ENCODE data around the gene HERPUD1. TPM values are rescaled to one million over a fixed set of nuclear protein-coding genes. Genes with fewer than 3 reads are reported as not detected.

Gene HERPUD1
- total and polyA plus RNA-seq, 2 of the 13 experiments (the other 11 are each of a cell fraction or from before 2014, with no cell fraction given): 96.2 to 323 TPM

- TF ChIP-seq MYC (CRISPR knock-in tag; IDR thresholded peaks at IDR 0.05; ENCODE audit: borderline replicate concordance) (no peak), ZNF253 (CRISPR knock-in tag; IDR thresholded peaks at IDR 0.05; ENCODE audit: borderline replicate concordance) (no peak), ZBTB40 (IDR thresholded peaks at IDR 0.05) (no peak), ZBTB40 (CRISPR knock-in tag; IDR thresholded peaks at IDR 0.05) (no peak), ZNF580 (CRISPR knock-in tag; IDR thresholded peaks at IDR 0.05; ENCODE audit: borderline replicate concordance, low read depth) (no peak), CC2D1A (CRISPR knock-in tag; IDR thresholded peaks at IDR 0.05) (no peak), ARID3A (IDR thresholded peaks at IDR 0.05; ENCODE audit: low read depth, low read length) (no peak), SRSF1 (optimal IDR thresholded peaks at IDR 0.05; ENCODE audit: low read depth, low read length) (no peak), AFF4 (CRISPR knock-in tag; IDR thresholded peaks at IDR 0.05) (0 out of 2 replicates have a peak, but pooled peaks have one; percentile 41), ZNF629 (CRISPR knock-in tag; conservative IDR thresholded peaks at IDR 0.05) (no peak), SAP130 (CRISPR knock-in tag; IDR thresholded peaks at IDR 0.05; ENCODE audit: low read depth) (0 out of 2 replicates have a peak, but pooled peaks have one; percentile 0), KLF16 (CRISPR knock-in tag; IDR thresholded peaks at IDR 0.05) (peak in 1 of 2 experiments; percentile 12; a peak in 1 of 4 replicates), ZSCAN25 (CRISPR knock-in tag; IDR thresholded peaks at IDR 0.05) (no peak), THYN1 (CRISPR knock-in tag; IDR thresholded peaks at IDR 0.05; ENCODE audit: borderline replicate concordance, low read depth) (0 out of 2 replicates have a peak, but pooled peaks have one; percentile 37)
Observed at GRCh38 chr16:56933828-56934598, 2.1 kb downstream of the HERPUD1 start (continued).
